ENCODE data around the gene STARD13.
"Not testable (repeated sequence)": the region's sequence is repeated elsewhere in the genome, so short reads cannot be mapped to it uniquely, and the experiment has no call there.

Gene STARD13

GRCh38 chr13:33249066-33249465 is 36.5 kb downstream of the STARD13 start:
- no peak for DNase-seq

GRCh38 chr13:33245505-33246158 is 39.9 kb downstream of the STARD13 start:
- no peak for DNase-seq

- no peak for DNase-seq
These were observed 40.7 kb downstream of the STARD13 start for GRCh38 chr13:33244907-33245287.

- no peak for DNase-seq
These were observed 41.2 kb downstream of the STARD13 start for GRCh38 chr13:33244210-33244906.

- DNase-seq = no peak
These were observed 42.5 kb downstream of the STARD13 start for GRCh38 chr13:33242984-33243617.

- not testable (repeated sequence) for DNase-seq
These were observed 43.2 kb downstream of the STARD13 start for GRCh38 chr13:33242372-33242771.

GRCh38 chr13:33236021-33236420 is 49.5 kb downstream of the STARD13 start:
- no peak for DNase-seq

GRCh38 chr13:33235564-33235963 is 50.0 kb downstream of the STARD13 start:
- no peak for DNase-seq

- no peak for DNase-seq
These were observed 50.5 kb downstream of the STARD13 start for GRCh38 chr13:33235078-33235477.

- DNase-seq = no peak
These were observed 52.0 kb downstream of the STARD13 start for GRCh38 chr13:33233547-33233946.

GRCh38 chr13:33232883-33233282 is 52.7 kb downstream of the STARD13 start:
- no peak for DNase-seq

- no peak for DNase-seq
These were observed 54.2 kb downstream of the STARD13 start for GRCh38 chr13:33231339-33231738.

GRCh38 chr13:33230178-33230881 is 55.2 kb downstream of the STARD13 start:
- no peak for DNase-seq

GRCh38 chr13:33229446-33230177 is 55.9 kb downstream of the STARD13 start:
- no peak for DNase-seq

- DNase-seq = no peak
These were observed 56.7 kb downstream of the STARD13 start for GRCh38 chr13:33228648-33229445.

GRCh38 chr13:33227927-33228647 is 57.5 kb downstream of the STARD13 start:
- DNase-seq = no peak

GRCh38 chr13:33224686-33225085 is 60.9 kb downstream of the STARD13 start:
- DNase-seq = no peak

GRCh38 chr13:33224191-33224590 is 61.4 kb downstream of the STARD13 start:
- no peak for DNase-seq

- no peak for DNase-seq
These were observed 65.6 kb downstream of the STARD13 start for GRCh38 chr13:33219926-33220325.

GRCh38 chr13:33218426-33218825 is 67.1 kb downstream of the STARD13 start:
- no peak for DNase-seq

- no peak for DNase-seq
These were observed 67.5 kb downstream of the STARD13 start for GRCh38 chr13:33218020-33218419.

Measured in activated CD8-positive, alpha-beta memory T cell treated with anti-CD3 and anti-CD28 coated beads, Interleukin-2, amount 50 U/mL, for 4 hours (primary cell).